T47D (cell line): ENCODE data around the gene SLC25A4.
"Not testable (repeated sequence)": the region's sequence is repeated elsewhere in the genome, so short reads cannot be mapped to it uniquely, and the experiment has no call there.

Experiments
- DNase-seq, 2 experiments: peaks; one replicate each; pipeline versions ENCODE4 v3.0.0 to v3.0.0-alpha.2; 2011 to 2012; ENCODE audit warnings: low read depth in 1 of 2, low spot score in 1 of 2
- JUND ChIP-seq: IDR thresholded peaks from 2 replicates; pipeline ENCODE4 v1.6.1; 2012; ENCODE audit warnings: low read depth
- in situ Hi-C: cut with HindIII; loops from 2 replicates; pipeline ENCODE4 v1.10.0; 2016; ENCODE audit warnings: low sequenced_read_pairs, low pct_unique_long_range_greater_than_20kb

SLC25A4 gene

DNA sequence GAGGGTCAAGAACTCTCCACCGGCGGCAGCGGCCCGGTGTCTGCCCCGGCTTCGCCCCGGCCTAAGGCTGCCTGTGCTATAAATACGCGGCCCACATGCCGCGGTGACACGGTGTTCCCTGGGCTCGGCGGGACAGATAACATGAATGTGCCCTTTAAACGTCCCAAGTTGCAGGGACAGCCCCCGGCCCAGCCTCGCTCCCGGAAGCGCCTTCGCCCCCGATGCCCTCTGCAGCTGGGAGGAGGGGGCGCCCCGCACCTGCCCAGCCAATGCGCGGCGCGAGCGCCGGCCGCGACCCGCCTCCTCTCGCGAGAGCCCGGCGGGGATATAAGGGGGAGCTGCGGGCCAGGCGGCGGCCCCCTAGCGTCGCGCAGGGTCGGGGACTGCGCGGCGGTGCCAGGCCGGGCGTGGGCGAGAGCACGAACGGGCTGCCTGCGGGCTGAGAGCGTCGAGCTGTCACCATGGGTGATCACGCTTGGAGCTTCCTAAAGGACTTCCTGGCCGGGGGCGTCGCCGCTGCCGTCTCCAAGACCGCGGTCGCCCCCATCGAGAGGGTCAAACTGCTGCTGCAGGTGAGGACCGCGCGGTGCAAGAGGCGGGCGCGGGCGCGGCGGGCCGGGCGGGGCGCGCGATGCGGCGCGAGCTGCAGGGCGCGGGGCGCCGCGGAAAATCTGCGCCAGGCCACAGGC, at the start of gene SLC25A4:
Gene SLC25A4, plus strand, starts transcription at position 355 of the 689 bp plus-strand sequence. Its CDS starts 107 bp downstream, at position 462.
- no peak for TF ChIP-seq JUND
- in situ Hi-C loops, result no loop called here
- peak; percentile 71 to 85 for DNase-seq

GRCh38 chr4:185093603-185094002, 49.5 kb upstream of the SLC25A4 start:
- in situ Hi-C loops, result no loop called here
- TF ChIP-seq JUND, result no peak
- DNase-seq, result no peak

GRCh38 chr4:185096032-185096653, 46.9 kb upstream of the SLC25A4 start:
- in situ Hi-C loops, result no loop called here
- peak; percentile 13 to 59 for DNase-seq
- no peak for TF ChIP-seq JUND

DNA sequence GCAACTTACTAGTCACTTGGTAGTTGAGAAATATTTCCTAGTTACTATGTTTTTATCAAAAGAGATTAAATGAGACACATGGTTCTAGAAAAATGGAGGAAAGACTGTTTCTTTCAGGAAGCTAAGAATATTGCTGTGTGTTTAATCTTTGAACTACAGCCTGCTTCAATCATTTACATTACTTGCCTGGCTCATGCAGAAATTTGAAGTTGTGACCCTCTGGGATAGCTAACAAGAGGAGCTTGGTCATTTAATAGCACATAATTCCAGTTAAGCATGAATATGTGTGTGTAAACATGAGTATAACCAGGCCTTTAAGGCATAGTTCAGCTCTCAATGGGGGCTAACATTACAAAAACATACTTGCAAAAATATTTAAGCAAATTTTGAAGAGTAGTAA, 44.6 kb upstream of the SLC25A4 start:
- in situ Hi-C loops, result no loop called here
- no peak for DNase-seq
- TF ChIP-seq JUND, result no peak

DNA sequence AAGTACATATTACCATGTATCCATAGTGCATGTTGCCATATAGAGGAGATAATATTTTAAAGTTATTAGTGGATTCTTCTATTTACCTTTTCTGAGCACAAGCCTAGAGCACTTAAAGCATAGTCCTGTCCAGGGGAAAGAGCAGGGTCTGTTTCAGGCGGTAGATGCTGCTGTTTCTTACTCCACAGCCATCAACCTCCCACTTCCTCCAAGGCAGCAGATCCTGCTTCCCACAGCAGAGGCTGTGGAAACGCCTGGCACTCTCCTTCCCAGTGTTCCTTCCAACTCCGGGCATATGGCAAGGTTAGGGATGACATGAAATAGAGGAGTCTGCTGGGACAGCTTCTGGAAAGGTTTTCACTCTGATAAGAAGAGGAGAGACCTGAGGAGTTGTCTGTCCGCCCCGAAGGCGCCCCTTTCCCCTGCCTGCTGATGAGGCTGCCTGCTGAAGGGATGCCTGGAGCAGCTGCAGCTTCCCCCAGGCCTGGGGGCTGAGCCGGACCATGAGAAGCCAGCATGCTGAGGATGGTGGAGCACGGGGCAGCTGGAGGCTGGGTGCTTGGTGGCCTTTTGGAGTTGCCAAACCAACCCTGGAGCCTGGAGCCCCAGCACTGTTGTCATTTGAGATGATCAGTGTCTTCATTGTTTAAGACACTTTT, 43.9 kb upstream of the SLC25A4 start:
- TF ChIP-seq JUND, result no peak

DNA sequence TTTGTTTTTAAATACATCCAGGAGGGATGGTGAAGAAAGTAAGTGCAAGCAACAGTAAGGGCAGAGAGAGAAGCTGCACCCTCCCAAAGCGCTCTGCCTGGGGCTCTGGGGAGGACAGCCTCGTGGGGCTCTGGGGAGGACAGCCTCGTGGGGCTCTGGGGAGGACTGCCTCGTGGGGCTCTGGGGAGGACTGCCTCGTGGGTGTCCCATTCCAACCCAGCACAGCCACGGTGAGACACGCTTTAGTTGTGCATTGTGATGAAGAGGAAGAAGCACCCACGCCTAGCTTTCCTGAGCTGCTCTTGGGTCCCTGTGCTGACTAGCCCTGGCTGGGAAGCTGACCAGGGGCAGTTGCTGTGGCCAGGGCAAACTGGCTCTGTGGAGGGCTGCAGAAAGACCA, 43.1 kb upstream of the SLC25A4 start:
- no peak for DNase-seq
- TF ChIP-seq JUND, result no peak
- in situ Hi-C loops, result no loop called here

More for the DNA sequence above, 43.9 kb upstream of the SLC25A4 start:
- no peak for DNase-seq
- in situ Hi-C loops, result no loop called here

DNA sequence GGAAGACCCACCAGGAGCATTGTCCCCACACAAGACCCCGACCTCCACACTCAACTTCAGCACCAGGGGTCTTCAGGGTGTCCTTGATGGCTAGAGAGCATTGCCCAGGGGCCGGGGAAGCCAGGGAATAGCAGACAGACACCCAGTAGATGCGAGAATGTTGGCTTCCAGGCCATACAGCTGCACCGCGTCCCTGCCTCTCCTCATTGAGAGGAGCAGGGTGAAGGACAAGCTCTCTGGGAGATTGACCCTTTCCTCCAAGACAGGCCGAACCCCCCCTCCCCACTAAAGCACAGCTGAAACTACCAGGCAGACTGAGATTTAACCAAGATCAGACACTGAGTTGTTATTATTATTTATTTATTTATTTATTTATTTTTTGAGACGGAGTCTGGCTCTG, 42.6 kb upstream of the SLC25A4 start:
- DNase-seq, result no peak
- in situ Hi-C loops, result no loop called here
- TF ChIP-seq JUND, result no peak

- DNase-seq, result no peak
Observed at GRCh38 chr4:185101354-185101890, 41.6 kb upstream of the SLC25A4 start.

DNA sequence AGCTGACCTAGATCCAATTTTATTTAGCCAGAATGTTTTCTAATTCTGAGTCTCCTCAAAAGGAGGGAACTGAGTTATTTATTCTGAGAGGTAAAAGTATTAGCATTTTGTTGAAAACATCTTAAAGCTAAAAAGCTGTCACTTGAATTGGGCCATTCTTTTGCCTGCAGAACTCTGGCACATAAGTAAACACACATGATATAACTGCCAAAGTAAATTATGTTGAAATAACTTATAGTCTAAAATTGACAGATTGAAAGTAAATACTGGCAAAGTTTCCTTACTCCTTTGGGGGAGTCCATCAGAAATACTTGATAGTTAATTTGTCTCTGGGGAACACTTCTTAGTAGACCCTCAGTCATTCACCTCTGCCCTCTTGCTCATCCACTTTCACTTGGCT, 38.3 kb upstream of the SLC25A4 start:
- in situ Hi-C loops, result no loop called here
- TF ChIP-seq JUND, result no peak

More at GRCh38 chr4:185101354-185101890, 41.6 kb upstream of the SLC25A4 start:
- in situ Hi-C loops, result no loop called here
- TF ChIP-seq JUND, result no peak

GRCh38 chr4:185106353-185106752, 36.7 kb upstream of the SLC25A4 start:
- no peak for DNase-seq
- in situ Hi-C loops, result no loop called here
- TF ChIP-seq JUND, result no peak

More for the DNA sequence above, 38.3 kb upstream of the SLC25A4 start:
- DNase-seq, result no peak

DNA sequence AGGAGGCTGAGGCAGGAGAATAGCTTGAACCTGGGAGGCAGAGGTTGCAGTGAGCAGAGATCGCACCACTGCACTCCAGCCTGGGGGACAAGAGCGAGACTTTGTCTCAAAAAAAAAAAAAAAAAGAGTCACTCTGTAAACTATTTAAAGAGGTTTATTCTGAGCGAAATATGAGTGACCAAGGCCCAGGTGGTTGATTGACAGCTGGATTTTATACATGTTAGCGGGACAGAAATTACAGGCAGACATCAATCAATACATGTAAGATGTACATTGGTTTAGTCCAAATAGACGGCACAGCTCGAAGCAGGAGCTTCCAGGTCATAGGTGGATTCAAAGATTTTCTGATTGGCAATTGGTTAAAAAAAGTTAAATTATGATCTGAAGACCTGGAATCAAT, 35.5 kb upstream of the SLC25A4 start:
- in situ Hi-C loops, DNase-seq: not testable (repeated sequence)

DNA sequence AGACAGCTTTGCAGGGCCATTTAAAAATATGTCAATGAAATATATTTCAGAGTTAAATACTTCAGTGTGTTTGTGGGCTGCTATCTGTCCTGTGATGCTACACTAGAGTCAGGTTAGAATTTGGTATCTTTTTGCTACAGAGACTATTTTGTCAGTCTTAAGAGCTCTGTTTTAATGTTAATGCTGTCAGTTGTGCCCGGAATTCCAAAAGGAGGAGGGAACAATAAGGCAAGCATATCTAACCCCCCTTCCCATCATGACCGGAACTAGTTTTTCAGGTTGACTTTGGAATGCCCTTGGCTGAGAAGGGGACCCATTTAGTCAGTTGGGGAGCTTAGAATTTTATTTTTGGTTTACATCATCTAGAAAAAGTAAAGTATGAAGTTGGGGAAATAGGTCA, 34.9 kb upstream of the SLC25A4 start:
- no peak for TF ChIP-seq JUND
- in situ Hi-C loops, result no loop called here

GRCh38 chr4:185108669-185109068, 34.4 kb upstream of the SLC25A4 start:
- in situ Hi-C loops, result no loop called here
- DNase-seq, result no peak
- TF ChIP-seq JUND, result no peak

More for the DNA sequence above, 34.9 kb upstream of the SLC25A4 start:
- DNase-seq, result no peak
